ENCODE data around the gene PLA2G6.

The PLA2G6 gene

GRCh38 chr22:38138961-38139360 is 42.7 kb downstream of the PLA2G6 start:
- ATAC-seq (replicated peaks; ENCODE audit: extremely low read depth, poor library complexity, severe bottlenecking) (no peak), DNase-seq (ENCODE audit: low spot score in 2 of 2) (no peak)
- Mint-ChIP-seq H3K4me1 (peaks cover 16% of the 10 kb centered on the region), H3K36me3 (ENCODE audit: insufficient read depth) (peaks cover 30% of the 10 kb centered on the region), H3K9me3 (no peaks in the 10 kb centered on the region), H3K27ac (ENCODE audit: low read depth) (no peak overlapping the region), H3K4me3 (no peak overlapping the region), H3K27me3 (no peaks in the 10 kb centered on the region)

GRCh38 chr22:38137876-38138687 is 43.5 kb downstream of the PLA2G6 start:
- H3K27ac Mint-ChIP-seq (ENCODE audit: low read depth), result no peak overlapping the region
- H3K4me3 Mint-ChIP-seq, result no peak overlapping the region
- peaks cover 8% of the 10 kb centered on the region for H3K4me1 Mint-ChIP-seq
- H3K27me3 Mint-ChIP-seq, result no peaks in the 10 kb centered on the region
- DNase-seq (ENCODE audit: low spot score in 2 of 2) (no peak), ATAC-seq (replicated peaks; ENCODE audit: extremely low read depth, poor library complexity, severe bottlenecking) (no peak)
- H3K36me3 Mint-ChIP-seq (ENCODE audit: insufficient read depth), result peaks cover 27% of the 10 kb centered on the region
- H3K9me3 Mint-ChIP-seq, result no peaks in the 10 kb centered on the region

- H3K4me3 Mint-ChIP-seq, result no peak overlapping the region
- H3K27ac Mint-ChIP-seq (ENCODE audit: low read depth), result no peak overlapping the region
- peaks cover 27% of the 10 kb centered on the region for H3K36me3 Mint-ChIP-seq (ENCODE audit: insufficient read depth)
- H3K4me1 Mint-ChIP-seq, result no peaks in the 10 kb centered on the region
- no peaks in the 10 kb centered on the region for H3K27me3 Mint-ChIP-seq
- ATAC-seq (replicated peaks; ENCODE audit: extremely low read depth, poor library complexity, severe bottlenecking) (no peak), DNase-seq (ENCODE audit: low spot score in 2 of 2) (no peak)
- no peaks in the 10 kb centered on the region for H3K9me3 Mint-ChIP-seq
Measured at GRCh38 chr22:38136607-38137006, 45.0 kb downstream of the PLA2G6 start.

GRCh38 chr22:38135133-38135706 is 46.4 kb downstream of the PLA2G6 start:
- no peak for DNase-seq (ENCODE audit: low spot score in 2 of 2)
- no peak overlapping the region for H3K27ac Mint-ChIP-seq (ENCODE audit: low read depth)

GRCh38 chr22:38133331-38133730 is 48.3 kb downstream of the PLA2G6 start:
- H3K9me3 Mint-ChIP-seq, result no peaks in the 10 kb centered on the region
- ATAC-seq (replicated peaks; ENCODE audit: extremely low read depth, poor library complexity, severe bottlenecking) (no peak), DNase-seq (ENCODE audit: low spot score in 2 of 2) (no peak)
- peaks cover 20% of the 10 kb centered on the region for H3K36me3 Mint-ChIP-seq (ENCODE audit: insufficient read depth)
- no peak overlapping the region for H3K4me3 Mint-ChIP-seq
- H3K27me3 Mint-ChIP-seq, result no peaks in the 10 kb centered on the region
- no peaks in the 10 kb centered on the region for H3K4me1 Mint-ChIP-seq
- no peak overlapping the region for H3K27ac Mint-ChIP-seq (ENCODE audit: low read depth)

More at GRCh38 chr22:38135133-38135706, 46.4 kb downstream of the PLA2G6 start:
- H3K36me3 Mint-ChIP-seq (ENCODE audit: insufficient read depth), result peaks cover 25% of the 10 kb centered on the region
- no peaks in the 10 kb centered on the region for H3K27me3 Mint-ChIP-seq
- no peaks in the 10 kb centered on the region for H3K9me3 Mint-ChIP-seq
- H3K4me1 Mint-ChIP-seq, result no peaks in the 10 kb centered on the region
- no peak for ATAC-seq (replicated peaks; ENCODE audit: extremely low read depth, poor library complexity, severe bottlenecking)
- no peak overlapping the region for H3K4me3 Mint-ChIP-seq

- no peaks in the 10 kb centered on the region for H3K27me3 Mint-ChIP-seq
- H3K27ac Mint-ChIP-seq (ENCODE audit: low read depth), result no peak overlapping the region
- DNase-seq (ENCODE audit: low spot score in 2 of 2) (no peak), ATAC-seq (replicated peaks; ENCODE audit: extremely low read depth, poor library complexity, severe bottlenecking) (no peak)
- H3K4me3 Mint-ChIP-seq, result no peak overlapping the region
- H3K9me3 Mint-ChIP-seq, result no peaks in the 10 kb centered on the region
- no peaks in the 10 kb centered on the region for H3K4me1 Mint-ChIP-seq
- peaks cover 20% of the 10 kb centered on the region for H3K36me3 Mint-ChIP-seq (ENCODE audit: insufficient read depth)
Measured at GRCh38 chr22:38132794-38133193, 48.8 kb downstream of the PLA2G6 start.

GRCh38 chr22:38132136-38132535 is 49.5 kb downstream of the PLA2G6 start:
- Mint-ChIP-seq H3K27ac (ENCODE audit: low read depth) (no peak overlapping the region), H3K9me3 (no peaks in the 10 kb centered on the region), H3K4me3 (no peak overlapping the region), H3K27me3 (no peaks in the 10 kb centered on the region), H3K4me1 (no peaks in the 10 kb centered on the region), H3K36me3 (ENCODE audit: insufficient read depth) (peaks cover 18% of the 10 kb centered on the region)
- DNase-seq (ENCODE audit: low spot score in 2 of 2), result no peak
- ATAC-seq (replicated peaks; ENCODE audit: extremely low read depth, poor library complexity, severe bottlenecking), result no peak

GRCh38 chr22:38131399-38131798 is 50.2 kb downstream of the PLA2G6 start:
- peaks cover 16% of the 10 kb centered on the region for H3K36me3 Mint-ChIP-seq (ENCODE audit: insufficient read depth)

GRCh38 chr22:38129856-38130255 is 51.8 kb downstream of the PLA2G6 start:
- no peak overlapping the region for H3K4me3 Mint-ChIP-seq
- no peak overlapping the region for H3K27ac Mint-ChIP-seq (ENCODE audit: low read depth)
- ATAC-seq (replicated peaks; ENCODE audit: extremely low read depth, poor library complexity, severe bottlenecking) (no peak), DNase-seq (ENCODE audit: low spot score in 2 of 2) (no peak)
- no peaks in the 10 kb centered on the region for H3K27me3 Mint-ChIP-seq
- H3K36me3 Mint-ChIP-seq (ENCODE audit: insufficient read depth), result peaks cover 15% of the 10 kb centered on the region
- no peaks in the 10 kb centered on the region for H3K9me3 Mint-ChIP-seq
- no peaks in the 10 kb centered on the region for H3K4me1 Mint-ChIP-seq

More at GRCh38 chr22:38131399-38131798, 50.2 kb downstream of the PLA2G6 start:
- no peak overlapping the region for H3K4me3 Mint-ChIP-seq
- no peak overlapping the region for H3K27ac Mint-ChIP-seq (ENCODE audit: low read depth)
- H3K4me1 Mint-ChIP-seq, result no peaks in the 10 kb centered on the region
- DNase-seq (ENCODE audit: low spot score in 2 of 2), result no peak
- H3K27me3 Mint-ChIP-seq, result no peaks in the 10 kb centered on the region
- no peak for ATAC-seq (replicated peaks; ENCODE audit: extremely low read depth, poor library complexity, severe bottlenecking)
- no peaks in the 10 kb centered on the region for H3K9me3 Mint-ChIP-seq

GRCh38 chr22:38129021-38129420 is 52.6 kb downstream of the PLA2G6 start:
- ATAC-seq (replicated peaks; ENCODE audit: extremely low read depth, poor library complexity, severe bottlenecking) (no peak), DNase-seq (ENCODE audit: low spot score in 2 of 2) (no peak)
- Mint-ChIP-seq H3K27me3 (no peaks in the 10 kb centered on the region), H3K9me3 (no peaks in the 10 kb centered on the region), H3K27ac (ENCODE audit: low read depth) (no peak overlapping the region), H3K4me3 (no peak overlapping the region), H3K4me1 (peaks cover 5% of the 10 kb centered on the region), H3K36me3 (ENCODE audit: insufficient read depth) (peaks cover 12% of the 10 kb centered on the region)

GRCh38 chr22:38127869-38128268 is 53.8 kb downstream of the PLA2G6 start:
- Mint-ChIP-seq H3K36me3 (ENCODE audit: insufficient read depth) (peaks cover 12% of the 10 kb centered on the region), H3K9me3 (no peaks in the 10 kb centered on the region)
- ATAC-seq (replicated peaks; ENCODE audit: extremely low read depth, poor library complexity, severe bottlenecking), result no peak

GRCh38 chr22:38126928-38127668 is 54.5 kb downstream of the PLA2G6 start:
- ATAC-seq (replicated peaks; ENCODE audit: extremely low read depth, poor library complexity, severe bottlenecking), result no peak
- H3K36me3 Mint-ChIP-seq (ENCODE audit: insufficient read depth), result peaks cover 12% of the 10 kb centered on the region
- no peaks in the 10 kb centered on the region for H3K27me3 Mint-ChIP-seq
- H3K4me1 Mint-ChIP-seq, result peaks cover 10% of the 10 kb centered on the region
- no peaks in the 10 kb centered on the region for H3K9me3 Mint-ChIP-seq
- H3K27ac Mint-ChIP-seq (ENCODE audit: low read depth), result no peak overlapping the region
- H3K4me3 Mint-ChIP-seq, result no peak overlapping the region
- DNase-seq (ENCODE audit: low spot score in 2 of 2), result no peak

More at GRCh38 chr22:38127869-38128268, 53.8 kb downstream of the PLA2G6 start:
- no peaks in the 10 kb centered on the region for H3K27me3 Mint-ChIP-seq
- peaks cover 7% of the 10 kb centered on the region for H3K4me1 Mint-ChIP-seq
- H3K27ac Mint-ChIP-seq (ENCODE audit: low read depth), result no peak overlapping the region
- no peak overlapping the region for H3K4me3 Mint-ChIP-seq
- DNase-seq (ENCODE audit: low spot score in 2 of 2), result no peak

Data from central memory CD8-positive, alpha-beta T cell (primary cell).